ENCODE results near the gene ARMH2. TPM values are rescaled to one million over a fixed set of nuclear protein-coding genes. Genes with fewer than 3 reads are reported as not detected.
"Not testable (repeated sequence)": the region's sequence is repeated elsewhere in the genome, so short reads cannot be mapped to it uniquely, and the experiment has no call there.

The ARMH2 gene
- polyA plus RNA-seq, 3 donors = 0.34 to 0.71 TPM; not detected in 1

DNA sequence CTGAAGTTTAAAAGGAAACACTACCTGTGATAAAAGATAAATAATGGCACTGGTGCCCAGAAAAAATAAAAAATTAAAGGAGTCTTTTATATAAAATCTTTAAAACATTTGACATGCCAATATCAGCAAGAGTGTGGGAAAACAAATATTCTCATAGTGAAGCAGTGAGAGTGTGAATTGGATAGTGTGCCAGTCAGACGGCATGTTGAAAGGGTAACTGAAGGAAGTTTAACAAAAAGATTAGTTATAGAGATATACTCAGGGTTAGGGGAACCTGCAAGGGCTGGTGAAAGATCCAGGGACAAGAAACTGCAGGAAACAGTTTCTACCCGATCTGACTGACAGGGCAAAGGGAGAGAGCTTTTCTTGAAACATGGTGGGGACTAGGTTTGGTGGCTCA lies 46.2 kb downstream of the ARMH2 start:
- Histone ChIP-seq H3K79me2 (ENCODE audit: insufficient read depth, low read length) (no peaks in the 10 kb centered on the region), H3K9ac (ENCODE audit: insufficient read depth, low read length, poor library complexity, severe bottlenecking) (no peak overlapping the region), H3K4me2 (replicated peaks; ENCODE audit: extremely low read depth, low read length, poor library complexity, severe bottlenecking) (no peak overlapping the region), H3K4me1 (ENCODE audit: control insufficient read depth in 1 of 2, insufficient read depth in 2 of 2, low read length in 2 of 2) (peaks cover 28 to 32% of the 10 kb centered on the region in 2 donors), H3K36me3 (replicated peaks in 1 of 2; ENCODE audit: control insufficient read depth in 1 of 2, insufficient read depth in 2 of 2, low read length in 2 of 2) (no peaks in the 10 kb centered on the region), H3K27me3 (ENCODE audit: control insufficient read depth in 2 of 2, insufficient read depth in 2 of 2, low read length in 2 of 2) (no peaks in the 10 kb centered on the region), H3K9me3 (replicated peaks in 1 of 2; ENCODE audit: control insufficient read depth in 1 of 2, insufficient read depth in 1 of 2, low read length in 2 of 2) (peaks cover 7% of the 10 kb centered on the region in 2 donors), H3K27ac (ENCODE audit: low read depth in 1 of 2, low read length in 2 of 2) (no peak overlapping the region), H3K4me3 (replicated peaks in 1 of 3; ENCODE audit: low read depth in 2 of 3, low read length in 3 of 3) (no peak overlapping the region), H2AFZ (ENCODE audit: insufficient read depth, low read depth, low read length, poor library complexity, severe bottlenecking) (peak overlapping the region; percentile 44), H4K20me1 (ENCODE audit: insufficient read depth, low read length) (no peaks in the 10 kb centered on the region)
- no peak overlapping the region for H3K4me3 Mint-ChIP-seq
- TF ChIP-seq, protein P1, sequence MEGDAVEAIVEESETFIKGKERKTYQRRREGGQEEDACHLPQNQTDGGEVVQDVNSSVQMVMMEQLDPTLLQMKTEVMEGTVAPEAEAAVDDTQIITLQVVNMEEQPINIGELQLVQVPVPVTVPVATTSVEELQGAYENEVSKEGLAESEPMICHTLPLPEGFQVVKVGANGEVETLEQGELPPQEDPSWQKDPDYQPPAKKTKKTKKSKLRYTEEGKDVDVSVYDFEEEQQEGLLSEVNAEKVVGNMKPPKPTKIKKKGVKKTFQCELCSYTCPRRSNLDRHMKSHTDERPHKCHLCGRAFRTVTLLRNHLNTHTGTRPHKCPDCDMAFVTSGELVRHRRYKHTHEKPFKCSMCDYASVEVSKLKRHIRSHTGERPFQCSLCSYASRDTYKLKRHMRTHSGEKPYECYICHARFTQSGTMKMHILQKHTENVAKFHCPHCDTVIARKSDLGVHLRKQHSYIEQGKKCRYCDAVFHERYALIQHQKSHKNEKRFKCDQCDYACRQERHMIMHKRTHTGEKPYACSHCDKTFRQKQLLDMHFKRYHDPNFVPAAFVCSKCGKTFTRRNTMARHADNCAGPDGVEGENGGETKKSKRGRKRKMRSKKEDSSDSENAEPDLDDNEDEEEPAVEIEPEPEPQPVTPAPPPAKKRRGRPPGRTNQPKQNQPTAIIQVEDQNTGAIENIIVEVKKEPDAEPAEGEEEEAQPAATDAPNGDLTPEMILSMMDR (IDR thresholded peaks at IDR 0.05) = no peak
- peaks cover 10 to 11% of the 10 kb centered on the region in 2 donors for H3K36me3 Mint-ChIP-seq
- H3K4me1 Mint-ChIP-seq = peaks cover 34% of the 10 kb centered on the region
- peaks cover 12 to 18% (median 15%) of the 10 kb centered on the region in 7 donors for H3K9me3 Mint-ChIP-seq
- peak overlapping the region in 1 of 7 donors; percentile 10 for H3K27ac Mint-ChIP-seq
- WGBS (ENCODE audit: insufficient coverage) = 58% methylated on average over 2 of the region's 2 CpGs
- intact Hi-C loops (cut with micrococcal nuclease) = no loop called here
- DNase-seq = no peak
- peaks cover 0 to 2% (median 2%) of the 10 kb centered on the region in 3 donors for H3K27me3 Mint-ChIP-seq (ENCODE audit: low read depth in 3 of 3)

DNA sequence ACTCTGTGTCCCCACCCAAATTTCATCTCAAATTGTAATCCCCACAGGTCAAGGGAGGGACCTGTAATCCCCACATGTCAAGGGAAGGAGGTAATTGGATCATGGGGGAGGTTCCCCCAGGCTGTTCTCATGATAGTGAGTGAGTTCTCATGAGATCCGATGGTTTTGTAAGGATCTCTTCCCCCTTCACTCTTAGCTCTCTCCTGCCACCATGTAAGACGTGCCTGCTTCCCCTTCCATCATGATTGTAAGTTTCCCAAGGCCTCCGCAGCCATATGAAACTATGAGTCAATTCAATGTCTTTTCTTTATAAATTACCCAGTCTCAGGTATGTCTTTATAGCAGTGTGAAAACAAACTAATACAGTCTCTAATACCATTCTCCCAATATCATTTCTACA lies 47.8 kb downstream of the ARMH2 start:
- not testable (repeated sequence) for H3K27me3 Mint-ChIP-seq (ENCODE audit: low read depth in 3 of 3); H3K27me3 ChIP-seq (ENCODE audit: control insufficient read depth in 2 of 2, insufficient read depth in 2 of 2, low read length in 2 of 2); H3K4me3 Mint-ChIP-seq

More for the DNA sequence above, 47.8 kb downstream of the ARMH2 start:
- WGBS (ENCODE audit: insufficient coverage) = no CpG with 5 or more reads among the region's 3 CpGs
- H3K4me3 ChIP-seq (replicated peaks in 1 of 3; ENCODE audit: low read depth in 2 of 3, low read length in 3 of 3); H4K20me1 ChIP-seq (ENCODE audit: insufficient read depth, low read length); DNase-seq; intact Hi-C loops (cut with micrococcal nuclease); H2AFZ ChIP-seq (ENCODE audit: insufficient read depth, low read depth, low read length, poor library complexity, severe bottlenecking); H3K4me2 ChIP-seq (replicated peaks; ENCODE audit: extremely low read depth, low read length, poor library complexity, severe bottlenecking); H3K27ac ChIP-seq (ENCODE audit: low read depth in 1 of 2, low read length in 2 of 2); H3K79me2 ChIP-seq (ENCODE audit: insufficient read depth, low read length); H3K9me3 ChIP-seq (replicated peaks in 1 of 2; ENCODE audit: control insufficient read depth in 1 of 2, insufficient read depth in 1 of 2, low read length in 2 of 2); H3K36me3 ChIP-seq (replicated peaks in 1 of 2; ENCODE audit: control insufficient read depth in 1 of 2, insufficient read depth in 2 of 2, low read length in 2 of 2); H3K9ac ChIP-seq (ENCODE audit: insufficient read depth, low read length, poor library complexity, severe bottlenecking): not testable (repeated sequence)
- Mint-ChIP-seq H3K27ac (peak overlapping the region in 2 of 7 donors; percentile 25 to 46), H3K4me1 (peaks cover 30% of the 10 kb centered on the region), H3K36me3 (peaks cover 10 to 11% of the 10 kb centered on the region in 2 donors), H3K9me3 (peaks cover 12 to 18% (median 15%) of the 10 kb centered on the region in 7 donors)
- H3K4me1 ChIP-seq (ENCODE audit: control insufficient read depth in 1 of 2, insufficient read depth in 2 of 2, low read length in 2 of 2) = peaks cover 26 to 32% of the 10 kb centered on the region in 2 donors

All from CD14-positive monocyte (primary cell).